Upper lobe of left lung (tissue), 6 donors: ENCODE data around the gene PRAMEF11. TPM values are rescaled to one million over a fixed set of nuclear protein-coding genes. Genes with fewer than 3 reads are reported as not detected.
"Not testable (repeated sequence)": the region's sequence is repeated elsewhere in the genome, so short reads cannot be mapped to it uniquely, and the experiment has no call there.

Experiments
- ATAC-seq, 2 donors: fragments of 200-7000 bp; cut with Tn5 transposase; one replicate each; pipeline ENCODE4 v1.9.1; 2022; ENCODE audit warnings: mild to moderate bottlenecking in 2 of 2, moderate library complexity in 2 of 2; ENCODE audit not compliant: low FRiP score in 2 of 2
- DNase-seq, 2 donors: peaks; one replicate each; pipeline ENCODE4 v3.0.0-alpha.2; 2019 to 2020
- H3K27ac ChIP-seq, 4 donors: fragments of 200-600 bp; sonication (generic); one replicate each; pipeline ENCODE4 v1.5.1; 2016 to 2019
- H3K27me3 ChIP-seq, 4 donors: fragments of 200-600 bp; sonication (generic); one replicate each; pipeline ENCODE4 v1.5.1; 2017 to 2019
- H3K36me3 ChIP-seq, 4 donors: fragments of 200-600 bp; sonication (generic); one replicate each; pipeline ENCODE4 v1.5.1; 2016 to 2019
- H3K4me1 ChIP-seq, 4 donors: fragments of 200-600 bp; sonication (generic); one replicate each; pipeline ENCODE4 v1.5.1; 2018 to 2019
- H3K4me3 ChIP-seq, 4 donors: fragments of 200-600 bp; sonication (generic); one replicate each; pipeline ENCODE4 v1.5.1; 2017 to 2019; ENCODE audit warnings: mild to moderate bottlenecking in 2 of 4, moderate library complexity in 1 of 4
- H3K9me3 ChIP-seq, 4 donors: fragments of 200-600 bp; sonication (generic); one replicate each; pipeline ENCODE4 v1.5.1; 2018 to 2019
- CTCF ChIP-seq, 6 experiments: fragments of 450-650 bp in 4 of 6; fragments of 200-600 bp in 2 of 6; sonication (generic) in 2 of 6; IDR thresholded peaks; one replicate each; pipeline ENCODE4 v1.5.1; 2016 to 2019; ENCODE audit warnings: antibody characterized with exemption in 6 of 6
- EP300 ChIP-seq, 4 donors: sonication (generic); formaldehyde crosslinking; IDR thresholded peaks; one replicate each; pipeline ENCODE4 v1.5.1; 2017; ENCODE audit warnings: antibody characterized with exemption in 4 of 4, control low read depth in 2 of 4
- POLR2A ChIP-seq, 4 donors: fragments of 450-650 bp; IDR thresholded peaks; one replicate each; pipeline ENCODE4 v1.5.1; 2016 to 2017; ENCODE audit warnings: antibody characterized with exemption in 4 of 4, mild to moderate bottlenecking in 2 of 4
- POLR2AphosphoS5 ChIP-seq, 2 donors: sonication (generic); formaldehyde crosslinking; IDR thresholded peaks; one replicate each; pipeline ENCODE4 v1.5.1; 2017; ENCODE audit warnings: antibody characterized with exemption in 2 of 2
- WGBS, 2 donors: methylation state at CpG; one replicate each; pipeline ENCODE4 v1.1.5; 2017 to 2018; 5-methylcytosine and 5-hydroxymethylcytosine counted together
- total RNA-seq, 6 donors: library from RNA; depleted of rRNA in 4 of 6; stranded (reverse); fragments of >200 nt in 4 of 6; gene quantifications; one replicate each; pipeline versions ENCODE4 v1.1.0 to v1.2.1, GENCODE V29; 2016 to 2021
- donor health status: DM: no; HTN: no; CAD: no; lungs with moderate emphysema.
- donor health status: DM: no; HTN: yes; CAD: no; lungs with severe emphysema.

PRAMEF11 gene
- total RNA-seq, 6 donors from 2014 or later: not detected

GRCh38 chr1:12810691-12811408 lies 20.4 kb downstream of the PRAMEF11 start:
- 56 to 76% methylated on average over 3 to 5 of the region's 5 CpGs for WGBS, 2 donors
- ATAC-seq: no peak
- no peaks in the 10 kb centered on the region for H3K27me3 ChIP-seq

GRCh38 chr1:12809933-12810332 lies 21.3 kb downstream of the PRAMEF11 start:
- DNase-seq (no peak), ATAC-seq (no peak)
- no peak overlapping the region for H3K27ac ChIP-seq
- WGBS, 2 donors: 82 to 83% methylated on average over 1 of the region's 1 CpG
- H3K9me3 ChIP-seq: peaks cover 0 to 3% (median 0%) of the 10 kb centered on the region in 4 donors
- no peak overlapping the region for H3K4me3 ChIP-seq
- H3K36me3 ChIP-seq: no peaks in the 10 kb centered on the region
- no peaks in the 10 kb centered on the region for H3K27me3 ChIP-seq
- TF ChIP-seq POLR2AphosphoS5 (IDR thresholded peaks at IDR 0.05): no peak
- TF ChIP-seq POLR2A (IDR thresholded peaks at IDR 0.05): no peak
- no peak for TF ChIP-seq EP300 (IDR thresholded peaks at IDR 0.05)
- TF ChIP-seq CTCF (IDR thresholded peaks at IDR 0.05): no peak
- H3K4me1 ChIP-seq: no peaks in the 10 kb centered on the region

More at GRCh38 chr1:12810691-12811408, 20.4 kb downstream of the PRAMEF11 start:
- DNase-seq: no peak
- H3K36me3 ChIP-seq: no peaks in the 10 kb centered on the region
- no peaks in the 10 kb centered on the region for H3K4me1 ChIP-seq
- H3K27ac ChIP-seq: no peak overlapping the region
- TF ChIP-seq POLR2AphosphoS5 (IDR thresholded peaks at IDR 0.05) (no peak), POLR2A (IDR thresholded peaks at IDR 0.05) (no peak), EP300 (IDR thresholded peaks at IDR 0.05) (no peak), CTCF (IDR thresholded peaks at IDR 0.05) (no peak)
- no peak overlapping the region for H3K4me3 ChIP-seq
- no peaks in the 10 kb centered on the region for H3K9me3 ChIP-seq

- Histone ChIP-seq H3K36me3 (no peaks in the 10 kb centered on the region), H3K27me3 (no peaks in the 10 kb centered on the region), H3K27ac (no peak overlapping the region), H3K4me1 (no peaks in the 10 kb centered on the region), H3K9me3 (peaks cover 0 to 1% (median 0%) of the 10 kb centered on the region in 4 donors), H3K4me3 (no peak overlapping the region)
- ATAC-seq (no peak), DNase-seq (no peak)
- WGBS, 2 donors: 73 to 75% methylated on average over 2 of the region's 2 CpGs
- no peak for TF ChIP-seq POLR2AphosphoS5 (IDR thresholded peaks at IDR 0.05)
Measured at GRCh38 chr1:12799730-12800129, 31.5 kb downstream of the PRAMEF11 start.

- ATAC-seq (no peak), DNase-seq (no peak)
- Histone ChIP-seq H3K36me3 (no peaks in the 10 kb centered on the region), H3K27me3 (no peaks in the 10 kb centered on the region), H3K4me1 (no peaks in the 10 kb centered on the region), H3K4me3 (no peak overlapping the region), H3K9me3 (no peaks in the 10 kb centered on the region), H3K27ac (no peak overlapping the region)
- 51 to 53% methylated on average over 4 of the region's 4 CpGs for WGBS, 2 donors
- TF ChIP-seq CTCF (IDR thresholded peaks at IDR 0.05) (no peak), POLR2A (IDR thresholded peaks at IDR 0.05) (no peak), EP300 (IDR thresholded peaks at IDR 0.05) (no peak), POLR2AphosphoS5 (IDR thresholded peaks at IDR 0.05) (no peak)
Measured at GRCh38 chr1:12798911-12799310, 32.3 kb downstream of the PRAMEF11 start.

GRCh38 chr1:12791097-12791496 lies 40.1 kb downstream of the PRAMEF11 start, which contains the start of gene PRAMEF1:
Gene PRAMEF1 (plus strand): TSS chr1:12791397. CDS start chr1:12793228, 1,831 bp downstream.
- not testable (repeated sequence) for H3K9me3 ChIP-seq, ATAC-seq
- 69 to 87% methylated on average over 3 of the region's 5 CpGs for WGBS, 2 donors

GRCh38 chr1:12784729-12785128 lies 46.5 kb downstream of the PRAMEF11 start:
- not testable (repeated sequence) for H3K27me3 ChIP-seq, H3K36me3 ChIP-seq, ATAC-seq, DNase-seq, H3K27ac ChIP-seq, H3K4me3 ChIP-seq, H3K4me1 ChIP-seq
- H3K9me3 ChIP-seq: peaks cover 0 to 26% (median 23%) of the 10 kb centered on the region in 4 donors
- 84 to 98% methylated on average over 7 to 8 of the region's 8 CpGs for WGBS, 2 donors

More at GRCh38 chr1:12791097-12791496, 40.1 kb downstream of the PRAMEF11 start, which contains the start of gene PRAMEF1:
- not testable (repeated sequence) for H3K36me3 ChIP-seq, DNase-seq, H3K27me3 ChIP-seq, H3K4me1 ChIP-seq, H3K27ac ChIP-seq, H3K4me3 ChIP-seq

- not testable (repeated sequence) for H3K36me3 ChIP-seq, H3K27ac ChIP-seq, H3K4me3 ChIP-seq, H3K27me3 ChIP-seq, H3K4me1 ChIP-seq, ATAC-seq, DNase-seq
- H3K9me3 ChIP-seq: peaks cover 0 to 26% (median 23%) of the 10 kb centered on the region in 4 donors
- WGBS, 2 donors: 44 to 76% methylated on average over 2 to 6 of the region's 7 CpGs
Measured at GRCh38 chr1:12783783-12784182, 47.4 kb downstream of the PRAMEF11 start.

GRCh38 chr1:12781488-12781887 lies 49.7 kb downstream of the PRAMEF11 start:
- ATAC-seq: not testable (repeated sequence)
- 78 to 93% methylated on average over 5 of the region's 5 CpGs for WGBS, 2 donors

More at GRCh38 chr1:12781488-12781887, 49.7 kb downstream of the PRAMEF11 start:
- not testable (repeated sequence) for H3K27ac ChIP-seq, H3K36me3 ChIP-seq, H3K4me3 ChIP-seq, H3K27me3 ChIP-seq, DNase-seq, H3K4me1 ChIP-seq
- H3K9me3 ChIP-seq: peaks cover 0 to 26% (median 23%) of the 10 kb centered on the region in 4 donors
